H1 (cell line): Measurements from ENCODE around the gene POLR3A. TPM values are rescaled to one million over a fixed set of nuclear protein-coding genes. Genes with fewer than 3 reads are reported as not detected.
A peak's percentile ranks its signal among the peaks of the same experiment; 100 is the strongest.

Experiments used
- CTCF ChIA-PET: fragments of 300-600 bp; sonication (Branson Sonifier 250); formaldehyde crosslinking; loops from one replicate; lab custom pipeline; 2021; ENCODE audit not compliant: partially characterized antibody; lab: Charles Lee
- POLR2A ChIA-PET: fragments of 300-600 bp; sonication (Branson Sonifier 250); formaldehyde crosslinking; loops from one replicate; lab custom pipeline; 2021; ENCODE audit warnings: inconsistent platforms; ENCODE audit not compliant: partially characterized antibody; lab: Charles Lee
- DNase-seq, 2 experiments: peaks; one replicate each; pipeline versions ENCODE4 v3.0.0 to v3.0.0-alpha.2; 2010 to 2022; ENCODE audit warnings: low spot score in 2 of 2, low read depth in 1 of 2, mixed read lengths in 1 of 2
- FAIRE-seq: peaks from 2 replicates; lab custom pipeline; 2011; peaks lifted over from hg19 to GRCh38; lab: Jason Lieb, UNC
- H2AFZ ChIP-seq: 2 replicates; pipeline ENCODE4 v1.8.1; 2012; ENCODE audit warnings: low read length, inconsistent platforms
- H2AK5ac ChIP-seq: 2 replicates; pipeline ENCODE4 v1.6.1; 2013; ENCODE audit warnings: low read depth, low read length
- H2BK120ac ChIP-seq: replicated peaks from 2 replicates; pipeline ENCODE3; 2013; ENCODE audit warnings: low read depth, low read length, inconsistent platforms
- H2BK12ac ChIP-seq: 2 replicates; pipeline ENCODE4 v1.6.1; 2013; ENCODE audit warnings: low read depth, low read length
- H2BK15ac ChIP-seq: 2 replicates; pipeline ENCODE4 v1.6.1; 2013; ENCODE audit warnings: low read length
- H2BK20ac ChIP-seq: 2 replicates; pipeline ENCODE4 v1.6.1; 2013; ENCODE audit warnings: low read length
- H2BK5ac ChIP-seq: 2 replicates; pipeline ENCODE4 v1.6.1; 2013; ENCODE audit warnings: low read depth, low read length
- H3K14ac ChIP-seq: 2 replicates; pipeline ENCODE4 v1.6.1; 2013; ENCODE audit warnings: inconsistent platforms; ENCODE audit not compliant: insufficient read length
- H3K18ac ChIP-seq: 2 replicates; pipeline ENCODE4 v1.6.1; 2013; ENCODE audit warnings: low read length; ENCODE audit errors: extremely low read depth
- H3K23ac ChIP-seq: 2 replicates; pipeline ENCODE4 v1.6.1; 2013; ENCODE audit warnings: inconsistent platforms; ENCODE audit not compliant: insufficient read length
- H3K23me2 ChIP-seq: 2 replicates; pipeline ENCODE4 v1.6.1; 2013; ENCODE audit warnings: low read depth, low read length
- H3K27ac ChIP-seq: 2 replicates; pipeline ENCODE4 v1.6.1; 2011; ENCODE audit warnings: low read depth, low read length, inconsistent platforms
- H3K27me3 ChIP-seq, 4 experiments: replicated peaks in 1 of 4; 1 replicate in 1 of 4; 2 replicates in 3 of 4; pipeline versions ENCODE4 v1.6.1 to v1.8.1; 2011 to 2013; ENCODE audit warnings: low read length in 3 of 4, mild to moderate bottlenecking in 3 of 4, inconsistent platforms in 2 of 4, mixed read lengths in 2 of 4, moderate library complexity in 1 of 4; ENCODE audit not compliant: control insufficient read depth in 3 of 4, insufficient read depth in 3 of 4; ENCODE audit errors: extremely low read depth in 1 of 4
- H3K36me3 ChIP-seq, 4 experiments: 2 replicates each; pipeline versions ENCODE4 v1.6.1 to v1.8.1; 2011 to 2013; ENCODE audit warnings: mild to moderate bottlenecking in 4 of 4, low read length in 3 of 4, moderate library complexity in 2 of 4, control low read depth in 1 of 4, inconsistent platforms in 1 of 4; ENCODE audit not compliant: insufficient read depth in 4 of 4, control insufficient read depth in 2 of 4
- H3K4ac ChIP-seq: replicated peaks from 2 replicates; pipeline ENCODE3; 2013; ENCODE audit warnings: low read length, low read depth, mixed read lengths, inconsistent platforms; ENCODE audit not compliant: insufficient read length
- H3K4me1 ChIP-seq, 4 experiments: replicated peaks in 1 of 4; 1 replicate in 1 of 4; 2 replicates in 3 of 4; pipeline versions ENCODE4 v1.6.1 to v1.8.1; 2011 to 2013; ENCODE audit warnings: low read length in 3 of 4, inconsistent platforms in 2 of 4, mixed read lengths in 1 of 4; ENCODE audit not compliant: insufficient read depth in 4 of 4, control insufficient read depth in 3 of 4
- H3K4me2 ChIP-seq, 2 experiments: 2 replicates each; pipeline versions ENCODE4 v1.6.1 to v1.8.1; 2011 to 2013; ENCODE audit warnings: low read depth in 2 of 2, low read length in 2 of 2, control low read depth in 1 of 2, inconsistent platforms in 1 of 2, mild to moderate bottlenecking in 1 of 2; ENCODE audit not compliant: insufficient read depth in 1 of 2
- H3K4me3 ChIP-seq, 4 experiments: fragments of 200-600, 300-600 bp in 1 of 4; sonication (generic), shearing (Covaris generic), sonication (Bioruptor Twin) in 1 of 4; 2 replicates each; pipeline versions ENCODE4 v1.5.1 to v1.8.1; 2011 to 2016; ENCODE audit warnings: low read length in 4 of 4, low read depth in 3 of 4, control low read depth in 2 of 4, inconsistent platforms in 2 of 4, mild to moderate bottlenecking in 2 of 4, mixed read lengths in 1 of 4, moderate library complexity in 1 of 4; ENCODE audit not compliant: insufficient read depth in 2 of 4; ENCODE audit errors: extremely low read depth in 1 of 4
- H3K56ac ChIP-seq: replicated peaks from 2 replicates; pipeline ENCODE3; 2013; ENCODE audit warnings: low read depth, mild to moderate bottlenecking, mixed read lengths, low read length, inconsistent platforms; ENCODE audit not compliant: insufficient read length
- H3K79me1 ChIP-seq: 2 replicates; pipeline ENCODE4 v1.6.1; 2013; ENCODE audit warnings: low read depth, low read length, control low read depth
- H3K79me2 ChIP-seq, 2 experiments: 2 replicates each; pipeline versions ENCODE4 v1.6.1 to v1.8.1; 2012 to 2013; ENCODE audit warnings: low read length in 2 of 2, mild to moderate bottlenecking in 2 of 2, inconsistent platforms in 1 of 2; ENCODE audit not compliant: insufficient read depth in 2 of 2, control insufficient read depth in 1 of 2
- H3K9ac ChIP-seq, 4 experiments: replicated peaks in 1 of 4; 1 replicate in 1 of 4; 2 replicates in 3 of 4; pipeline versions ENCODE4 v1.6.1 to v1.8.1; 2011 to 2013; ENCODE audit warnings: low read depth in 3 of 4, low read length in 3 of 4, control low read depth in 2 of 4, mild to moderate bottlenecking in 2 of 4, moderate library complexity in 2 of 4, inconsistent platforms in 1 of 4; ENCODE audit errors: extremely low read depth in 1 of 4
- H3K9me3 ChIP-seq, 2 experiments: 2 replicates each; pipeline versions ENCODE4 v1.6.1 to v1.8.1; 2012 to 2013; ENCODE audit warnings: mild to moderate bottlenecking in 2 of 2, moderate library complexity in 2 of 2, control low read depth in 1 of 2, inconsistent platforms in 1 of 2, low read depth in 1 of 2, low read length in 1 of 2, mixed read lengths in 1 of 2; ENCODE audit not compliant: insufficient read depth in 2 of 2
- H4K20me1 ChIP-seq, 2 experiments: replicated peaks in 1 of 2; 2 replicates each; pipeline versions ENCODE3 to v1.8.1; 2011 to 2013; ENCODE audit warnings: inconsistent platforms in 2 of 2, low read length in 2 of 2, mild to moderate bottlenecking in 1 of 2; ENCODE audit not compliant: insufficient read depth in 2 of 2, control insufficient read depth in 1 of 2
- H4K5ac ChIP-seq: 2 replicates; pipeline ENCODE4 v1.6.1; 2013; ENCODE audit warnings: low read length, low read depth, mixed read lengths, inconsistent platforms; ENCODE audit not compliant: insufficient read length
- H4K8ac ChIP-seq: 2 replicates; pipeline ENCODE4 v1.8.0; 2013; ENCODE audit warnings: mild to moderate bottlenecking, moderate library complexity, low read length, inconsistent platforms; ENCODE audit not compliant: insufficient read depth; ENCODE audit errors: extremely low read depth
- H4K91ac ChIP-seq: replicated peaks from 2 replicates; pipeline ENCODE3; 2013; ENCODE audit warnings: low read length, mixed read lengths, inconsistent platforms; ENCODE audit not compliant: insufficient read length
- BACH1 ChIP-seq: IDR thresholded peaks from 2 replicates; pipeline ENCODE4 v1.6.1; 2012; ENCODE audit warnings: low read length, improper control_type of control experiment
- E2F6 ChIP-seq: IDR thresholded peaks from 2 replicates; pipeline ENCODE4 v1.6.1; 2012; ENCODE audit warnings: inconsistent platforms
- EZH2 ChIP-seq: fragments of 200-600 bp; sonication (generic); IDR thresholded peaks from 2 replicates; pipeline ENCODE4 v1.7.1; 2012; ENCODE audit warnings: low read depth, mild to moderate bottlenecking, moderate library complexity, low read length, inconsistent platforms; ENCODE audit not compliant: severe bottlenecking
- HDAC2 ChIP-seq, 2 experiments: fragments of 300-600 bp in 1 of 2; sonication (generic) in 1 of 2; IDR thresholded peaks; 2 replicates each; pipeline ENCODE4 v1.6.1; 2011 to 2012; ENCODE audit warnings: low read depth in 2 of 2, low read length in 2 of 2, mild to moderate bottlenecking in 2 of 2, moderate library complexity in 2 of 2, borderline replicate concordance in 1 of 2, inconsistent platforms in 1 of 2
- KDM5A ChIP-seq: fragments of 200-600 bp; IDR thresholded peaks from 2 replicates; pipeline ENCODE4 v1.7.1; 2012; ENCODE audit warnings: mild to moderate bottlenecking, low read length, inconsistent platforms, mixed read lengths
- RFX5 ChIP-seq: IDR thresholded peaks from 2 replicates; pipeline ENCODE4 v1.6.1; 2011; ENCODE audit warnings: low read depth, low read length, improper control_type of control experiment, borderline replicate concordance
- SIRT6 ChIP-seq: IDR thresholded peaks from one replicate; pipeline ENCODE4 v1.7.1; 2012; ENCODE audit warnings: low read length, inconsistent platforms
- SUZ12 ChIP-seq: fragments of 200-600 bp; sonication (generic); IDR thresholded peaks from 2 replicates; pipeline ENCODE4 v1.6.1; 2012; ENCODE audit warnings: mild to moderate bottlenecking, inconsistent platforms, low read length, moderate library complexity, mixed read lengths
- WGBS, 2 experiments: shearing (Covaris generic) in 1 of 2; methylation state at CpG; one replicate each; pipeline versions ENCODE4 v1.1.6 to v1.1.7; 2013 to 2015; ENCODE audit warnings: low lambda C conversion rate in 2 of 2, mixed read lengths in 2 of 2, inconsistent platforms in 1 of 2, low coverage in 1 of 2, missing lambda C conversion rate in 1 of 2; ENCODE audit not compliant: insufficient replicate concordance in 2 of 2, insufficient coverage in 1 of 2, insufficient read length in 1 of 2; ENCODE audit errors: extremely low coverage in 1 of 2, missing lambda C conversion rate in 1 of 2; 5-methylcytosine and 5-hydroxymethylcytosine counted together
- polyA plus RNA-seq, 7 experiments: library from polyadenylated mRNA; depleted of rRNA in 3 of 7; stranded (reverse) in 5 of 7; unstranded in 2 of 7; fragments of >200 nt in 5 of 7; fragments of 200-250 nt in 2 of 7; gene quantifications; 1 replicate in 5 of 7; 2 replicates in 1 of 7; 4 replicates in 1 of 7; pipeline versions ENCODE4 v1.2.1 to v1.2.3, GENCODE V29; 2011 to 2013; ENCODE audit warnings: missing spikeins in 2 of 7, mixed read lengths in 2 of 7
- total RNA-seq: library from RNA; stranded (reverse); fragmentation: NEBNext Ultra II Directional; extraction: Animal tissue kit (Norgen Biotek cat#: 25700); gene quantifications from 2 replicates; pipeline ENCODE4 v1.2.1, GENCODE V29; 2021

POLR3A gene
- total and polyA plus RNA-seq, 2 of the 8 experiments (the other 6 are each of a cell fraction or from before 2014, with no cell fraction given): 11.3 to 38.6 TPM

GRCh38 chr10:77940225-77940624, 89.1 kb downstream of the POLR3A start:
- no peak overlapping the region for H3K14ac ChIP-seq
- H3K36me3 ChIP-seq: no peaks in the 10 kb centered on the region
- no peak overlapping the region for H3K9ac ChIP-seq
- no peak overlapping the region for H2BK20ac ChIP-seq
- ChIA-PET CTCF (interaction anchor here (1.0 to 4.5 kb wide), 6 partner anchors 11 to 227 kb away, joined by 3 to 16 read pairs (median 4); no protein-coding TSS in a partner anchor), POLR2A (interaction anchor here (1.3 to 2.4 kb wide), 5 partner anchors 9 to 35 kb away, joined by 3 to 8 read pairs (median 6); partner anchors contain the start of gene DLG5)
- H3K4me1 ChIP-seq: peaks cover 0 to 8% (median 2%) of the 10 kb centered on the region in 4 experiments; a peak in 4 of 7 replicates
- no peak for FAIRE-seq
- no peaks in the 10 kb centered on the region for H4K20me1 ChIP-seq
- no peaks in the 10 kb centered on the region for H3K79me1 ChIP-seq
- H4K8ac ChIP-seq: no peak overlapping the region
- no peak overlapping the region for H3K18ac ChIP-seq
- no peak overlapping the region for H2AK5ac ChIP-seq
- H3K4ac ChIP-seq: no peak overlapping the region
- no peak overlapping the region for H2BK5ac ChIP-seq
- 0 out of 2 replicates have a peak overlapping the region, but pooled peaks have one; percentile 1 for H2BK12ac ChIP-seq
- H3K56ac ChIP-seq: no peak overlapping the region
- no peaks in the 10 kb centered on the region for H3K27me3 ChIP-seq
- H2AFZ ChIP-seq: no peak overlapping the region
- H3K4me2 ChIP-seq: no peak overlapping the region
- H3K9me3 ChIP-seq: no peaks in the 10 kb centered on the region
- H3K79me2 ChIP-seq: no peaks in the 10 kb centered on the region
- no peaks in the 10 kb centered on the region; the same call in 1 of the 2 replicates for H3K23me2 ChIP-seq
- 96% methylated on average over 2 of the region's 2 CpGs; no CpG with 5 or more reads in 1 of the 2 experiments for WGBS, 2 experiments
- no peak overlapping the region for H4K91ac ChIP-seq
- H4K5ac ChIP-seq: no peak overlapping the region
- H2BK15ac ChIP-seq: 0 out of 2 replicates have a peak overlapping the region, but pooled peaks have one; percentile 72
- H3K23ac ChIP-seq: no peak overlapping the region
- no peak overlapping the region for H3K27ac ChIP-seq
- no peak for DNase-seq
- no peak overlapping the region for H3K4me3 ChIP-seq
- H2BK120ac ChIP-seq: no peak overlapping the region
- TF ChIP-seq HDAC2 (IDR thresholded peaks at IDR 0.05; ENCODE audit: borderline replicate concordance in 1 of 2, low read depth in 2 of 2, low read length in 2 of 2) (no peak), BACH1 (no peak), KDM5A (no peak), SIRT6 (no peak), RFX5 (no peak), SUZ12 (no peak), E2F6 (no peak), EZH2 (no peak)
